ENCODE measurements around the gene KRTAP10-8. TPM values are rescaled to one million over a fixed set of nuclear protein-coding genes. Genes with fewer than 3 reads are reported as not detected.

The KRTAP10-8 gene
- total and polyA plus RNA-seq, 2 of the 4 experiments (the other 2 are of a cell fraction): not detected

DNA sequence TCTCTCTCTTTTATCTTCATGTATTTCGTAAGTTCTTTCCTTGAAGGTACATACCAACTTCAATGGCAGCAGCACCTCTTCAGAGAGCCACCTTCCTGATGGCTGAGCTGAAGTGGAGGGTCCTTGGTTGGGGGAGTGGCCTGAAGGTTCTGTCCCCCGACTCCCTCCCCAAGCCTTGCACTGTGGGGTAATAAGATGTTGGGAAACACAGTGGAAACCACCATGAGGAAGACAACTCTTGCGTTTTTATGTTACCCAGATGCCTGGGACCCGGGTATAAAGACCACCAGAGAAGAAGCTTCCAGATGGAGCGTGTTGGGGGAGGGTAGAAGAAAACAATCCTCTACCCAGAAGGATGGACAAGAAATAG, 46.6 kb downstream of the KRTAP10-8 start:
- no TSS peak for BruUV-seq (replicated peaks)
- no CpG with 5 or more reads among the region's 5 CpGs for WGBS, 2 experiments (ENCODE audit: extremely low coverage in 2 of 2, insufficient read length in 1 of 2)
- ATAC-seq (ENCODE audit: low read depth) (no peak), DNase-seq (no peak)
- intact Hi-C loops (cut with micrococcal nuclease): loop anchor here (10.0 kb wide), 1 partner anchor 56 kb away; the partner anchor contains the start of gene TSPEAR
- Histone ChIP-seq H4K20me1 (ENCODE audit: insufficient read depth, low read length) (no peaks in the 10 kb centered on the region), H3K79me1 (ENCODE audit: low read depth in 1 of 2, low read length in 2 of 2) (no peaks in the 10 kb centered on the region), H2BK15ac (ENCODE audit: low read depth, low read length) (no peak overlapping the region), H3K4me3 (ENCODE audit: insufficient read depth, low read depth, low read length) (no peak overlapping the region), H3K9me1 (ENCODE audit: insufficient read depth, low read length) (no peaks in the 10 kb centered on the region), H2AK5ac (ENCODE audit: low read depth, low read length) (no peak overlapping the region), H2AK9ac (replicated peaks; ENCODE audit: low read depth, low read length, poor library complexity) (no peak overlapping the region), H3K9me3 (ENCODE audit: control insufficient read depth, insufficient read depth, low read length) (peaks cover 3% of the 10 kb centered on the region), H3K9ac (ENCODE audit: low read depth, low read length) (no peak overlapping the region), H3K56ac (ENCODE audit: extremely low read depth, insufficient read depth, low read length) (no peak overlapping the region), H3K36me3 (ENCODE audit: control insufficient read depth, insufficient read depth, low read length) (no peaks in the 10 kb centered on the region), H3K14ac (replicated peaks; ENCODE audit: low read depth, low read length) (no peak overlapping the region), H3K18ac (ENCODE audit: low read depth, low read length) (no peak overlapping the region), H2BK5ac (ENCODE audit: low read depth, low read length, poor library complexity, severe bottlenecking) (no peak overlapping the region), H4K91ac (ENCODE audit: insufficient read depth, low read depth, low read length) (no peak overlapping the region), H3K27ac (ENCODE audit: insufficient read depth, low read length) (no peak overlapping the region), H4K5ac (ENCODE audit: low read depth, low read length) (no peak overlapping the region), H3K4me1 (ENCODE audit: control insufficient read depth, insufficient read depth, low read length) (no peaks in the 10 kb centered on the region), H3K4me2 (ENCODE audit: low read depth, low read length) (no peak overlapping the region), H3K23ac (ENCODE audit: low read depth, low read length) (no peak overlapping the region), H2BK20ac (ENCODE audit: low read depth, low read length) (no peak overlapping the region), H4K8ac (ENCODE audit: low read depth in 2 of 2, low read length in 2 of 2) (no peak overlapping the region), H3K27me3 (ENCODE audit: control insufficient read depth, insufficient read depth, low read length) (peaks cover 2% of the 10 kb centered on the region; the same call in 1 of the 2 replicates), H2AFZ (replicated peaks; ENCODE audit: low read length, poor library complexity) (peak overlapping the region; percentile 14), H2BK120ac (ENCODE audit: low read depth, low read length) (no peak overlapping the region), H3K4ac (ENCODE audit: low read depth, low read length) (no peak overlapping the region)
- in situ Hi-C loops (cut with MboI; ENCODE audit: low sequenced_read_pairs): no loop called here
- POLR2A ChIA-PET (ENCODE audit: unreplicated experiment): no interaction called here
- dilution Hi-C loops (cut with HindIII; ENCODE audit: low sequenced_read_pairs, unreplicated experiment): no loop called here
- no peak for TF ChIP-seq CEBPB (IDR thresholded peaks at IDR 0.05; ENCODE audit: low read depth, low read length)
- TF ChIP-seq, protein P1, sequence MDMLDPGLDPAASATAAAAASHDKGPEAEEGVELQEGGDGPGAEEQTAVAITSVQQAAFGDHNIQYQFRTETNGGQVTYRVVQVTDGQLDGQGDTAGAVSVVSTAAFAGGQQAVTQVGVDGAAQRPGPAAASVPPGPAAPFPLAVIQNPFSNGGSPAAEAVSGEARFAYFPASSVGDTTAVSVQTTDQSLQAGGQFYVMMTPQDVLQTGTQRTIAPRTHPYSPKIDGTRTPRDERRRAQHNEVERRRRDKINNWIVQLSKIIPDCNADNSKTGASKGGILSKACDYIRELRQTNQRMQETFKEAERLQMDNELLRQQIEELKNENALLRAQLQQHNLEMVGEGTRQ (IDR thresholded peaks at IDR 0.05; ENCODE audit: low read depth, low read length): no peak
- TF ChIP-seq BHLHE40 (IDR thresholded peaks at IDR 0.05; ENCODE audit: low read depth, low read length): no peak
- no peak for TF ChIP-seq MAZ (IDR thresholded peaks at IDR 0.05; ENCODE audit: borderline replicate concordance, low read depth, low read length)
- no peak for TF ChIP-seq MAFK (IDR thresholded peaks at IDR 0.05; ENCODE audit: low read depth, low read length)
- TF ChIP-seq POLR2A (IDR thresholded peaks at IDR 0.05; ENCODE audit: low read depth, low read length): no peak
- TF ChIP-seq RFX5 (IDR thresholded peaks at IDR 0.05; ENCODE audit: low read depth, low read length): no peak
- no peak for TF ChIP-seq FOS (IDR thresholded peaks at IDR 0.05; ENCODE audit: low read depth, low read length)
- TF ChIP-seq, protein P2, sequence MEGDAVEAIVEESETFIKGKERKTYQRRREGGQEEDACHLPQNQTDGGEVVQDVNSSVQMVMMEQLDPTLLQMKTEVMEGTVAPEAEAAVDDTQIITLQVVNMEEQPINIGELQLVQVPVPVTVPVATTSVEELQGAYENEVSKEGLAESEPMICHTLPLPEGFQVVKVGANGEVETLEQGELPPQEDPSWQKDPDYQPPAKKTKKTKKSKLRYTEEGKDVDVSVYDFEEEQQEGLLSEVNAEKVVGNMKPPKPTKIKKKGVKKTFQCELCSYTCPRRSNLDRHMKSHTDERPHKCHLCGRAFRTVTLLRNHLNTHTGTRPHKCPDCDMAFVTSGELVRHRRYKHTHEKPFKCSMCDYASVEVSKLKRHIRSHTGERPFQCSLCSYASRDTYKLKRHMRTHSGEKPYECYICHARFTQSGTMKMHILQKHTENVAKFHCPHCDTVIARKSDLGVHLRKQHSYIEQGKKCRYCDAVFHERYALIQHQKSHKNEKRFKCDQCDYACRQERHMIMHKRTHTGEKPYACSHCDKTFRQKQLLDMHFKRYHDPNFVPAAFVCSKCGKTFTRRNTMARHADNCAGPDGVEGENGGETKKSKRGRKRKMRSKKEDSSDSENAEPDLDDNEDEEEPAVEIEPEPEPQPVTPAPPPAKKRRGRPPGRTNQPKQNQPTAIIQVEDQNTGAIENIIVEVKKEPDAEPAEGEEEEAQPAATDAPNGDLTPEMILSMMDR (conservative IDR thresholded peaks at IDR 0.05; ENCODE audit: low read depth, low read length): no peak
- no peak for TF ChIP-seq MXI1 (IDR thresholded peaks at IDR 0.05; ENCODE audit: borderline replicate concordance, low read depth, low read length)
- TF ChIP-seq NFE2L2 (IDR thresholded peaks at IDR 0.05; ENCODE audit: low read depth, low read length): no peak
- TF ChIP-seq, protein P3, sequence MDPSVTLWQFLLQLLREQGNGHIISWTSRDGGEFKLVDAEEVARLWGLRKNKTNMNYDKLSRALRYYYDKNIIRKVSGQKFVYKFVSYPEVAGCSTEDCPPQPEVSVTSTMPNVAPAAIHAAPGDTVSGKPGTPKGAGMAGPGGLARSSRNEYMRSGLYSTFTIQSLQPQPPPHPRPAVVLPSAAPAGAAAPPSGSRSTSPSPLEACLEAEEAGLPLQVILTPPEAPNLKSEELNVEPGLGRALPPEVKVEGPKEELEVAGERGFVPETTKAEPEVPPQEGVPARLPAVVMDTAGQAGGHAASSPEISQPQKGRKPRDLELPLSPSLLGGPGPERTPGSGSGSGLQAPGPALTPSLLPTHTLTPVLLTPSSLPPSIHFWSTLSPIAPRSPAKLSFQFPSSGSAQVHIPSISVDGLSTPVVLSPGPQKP (IDR thresholded peaks at IDR 0.05; ENCODE audit: borderline replicate concordance, low read depth, low read length): no peak
- CTCF ChIA-PET: no interaction called here

All from IMR-90 (cell line).